Measurements from ENCODE around the gene TM9SF3. TPM values are rescaled to one million over a fixed set of nuclear protein-coding genes. Genes with fewer than 3 reads are reported as not detected.

TM9SF3 gene
- total RNA-seq = 52.1 and 68.8 TPM in 2 replicates

DNA sequence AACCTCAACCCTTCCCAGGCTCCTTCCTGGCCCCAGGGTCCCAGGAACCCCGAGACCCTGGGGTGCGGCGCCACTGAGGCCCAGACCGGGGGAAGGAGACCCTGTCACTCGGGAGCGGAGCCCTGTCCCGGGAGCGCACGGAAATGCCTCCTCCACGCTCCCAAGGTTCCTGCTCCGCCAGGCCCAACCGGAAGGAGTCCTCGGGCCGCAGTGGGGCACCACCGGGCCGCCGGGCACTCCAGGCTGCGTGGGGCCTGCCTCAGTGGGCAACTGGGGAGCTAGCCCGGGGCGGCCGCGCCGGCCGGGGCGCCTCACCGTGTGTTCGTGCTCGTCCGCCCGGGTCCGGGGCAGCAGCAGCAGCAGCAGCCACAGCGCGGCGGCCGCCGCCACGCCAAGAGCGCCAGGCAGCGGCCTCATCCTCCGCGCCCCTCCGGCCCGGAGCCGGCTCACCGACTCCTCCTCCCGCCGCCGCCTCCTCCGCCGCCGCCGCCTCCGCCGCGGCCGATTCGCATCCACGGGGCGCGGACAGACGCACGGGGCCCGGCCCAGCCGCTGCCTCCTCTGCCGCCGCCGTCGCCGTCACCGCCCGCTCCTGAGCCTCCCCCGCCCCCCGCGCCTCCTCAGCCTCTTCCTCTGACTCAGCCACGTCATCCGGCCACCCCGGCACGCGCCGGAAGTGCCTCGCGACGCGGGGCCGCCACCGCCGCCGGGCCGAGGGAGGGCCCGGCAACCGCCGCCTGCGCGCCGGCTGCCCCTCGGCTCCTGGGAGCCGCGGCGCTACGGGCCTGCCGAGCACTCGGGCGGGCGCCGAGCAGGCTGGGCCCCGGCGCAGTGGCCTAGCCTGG is at the start of gene TM9SF3:
Gene TM9SF3 (minus strand): TSS at position 594 of the 845 bp plus-strand sequence. CDS start 177 bp downstream, at position 417.

DNA sequence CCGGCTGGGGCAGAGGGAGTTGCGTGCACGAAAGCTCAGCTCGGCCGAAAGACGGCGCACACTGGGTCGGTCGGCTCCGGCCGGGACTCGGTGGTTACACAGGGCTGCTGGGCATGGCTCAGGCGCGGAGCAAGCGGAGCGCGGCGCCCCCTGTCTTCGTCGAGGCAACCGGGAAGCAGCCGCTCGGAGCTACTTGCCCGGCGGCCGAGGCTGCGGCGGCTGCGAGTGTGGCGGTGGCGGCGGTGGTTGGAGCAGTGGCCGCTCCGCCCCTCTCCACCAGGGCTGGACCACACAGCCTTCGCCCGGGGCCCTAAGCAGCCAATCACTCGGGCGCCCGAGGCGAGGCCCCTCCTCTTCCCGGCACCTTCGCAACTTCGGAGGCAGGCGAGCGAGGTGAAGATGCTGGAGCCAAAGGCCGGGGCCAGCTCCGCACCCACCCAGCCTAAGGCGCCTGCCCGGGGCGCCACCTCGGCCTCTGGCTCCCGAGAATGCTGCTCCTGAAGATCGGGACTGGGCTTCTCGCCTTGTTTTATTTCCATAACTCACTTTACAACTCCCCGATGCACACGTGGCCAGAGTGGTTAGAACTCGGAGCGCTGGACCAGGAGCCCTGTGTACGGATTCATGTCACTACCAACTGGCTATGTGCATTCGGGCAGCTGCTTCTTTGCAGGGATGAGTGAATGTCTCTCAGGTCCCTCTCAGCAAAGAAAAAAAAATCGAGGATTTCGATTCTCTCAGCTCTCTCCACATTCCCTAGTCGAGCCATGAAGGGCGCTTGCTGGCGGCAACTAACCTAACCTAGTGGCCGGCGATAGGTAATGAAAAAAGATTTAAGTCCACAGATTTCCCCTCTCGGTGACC is 72.9 kb downstream of the TM9SF3 start, which contains the start of gene TLL2:
Gene TLL2 (minus strand): TSS at position 229 of the 864 bp plus-strand sequence. CDS start 241 bp downstream, outside the sequence.

Other genes starting within 250 kb of the TM9SF3 start
- not detected in 2 replicates for gene OPALIN, start 228.0 kb downstream of the TM9SF3 start, total RNA-seq
- gene TLL2, start 73.1 kb downstream of the TM9SF3 start, total RNA-seq = under 0.01 TPM in 1 of 2 replicates, not detected in the other
- not detected in 2 replicates for gene PIK3AP1, start 133.5 kb upstream of the TM9SF3 start, total RNA-seq
- 6.2 and 7.3 TPM in 2 replicates for gene LCOR, start 245.3 kb upstream of the TM9SF3 start, total RNA-seq

All from pericardium fibroblast (primary cell).